B cell (primary cell): ENCODE measurements around the gene CNST. TPM values are rescaled to one million over a fixed set of nuclear protein-coding genes. Genes with fewer than 3 reads are reported as not detected.

ENCODE experiments used
- ATAC-seq: fragments of 200-7000 bp; cut with Tn5 transposase; one replicate; pipeline ENCODE4 v1.10.0; 2021; ENCODE audit warnings: low read depth, mild to moderate bottlenecking, moderate number of reproducible peaks, moderate library complexity
- CTCF ChIA-PET: fragments of 350-600 bp; sonication (Branson Sonifier 250); formaldehyde crosslinking; loops from one replicate; lab custom pipeline; 2021; ENCODE audit warnings: antibody characterized with exemption, inconsistent platforms; lab: Charles Lee
- POLR2A ChIA-PET: fragments of 350-600 bp; sonication (Branson Sonifier 250); formaldehyde crosslinking; loops from one replicate; lab custom pipeline; 2021; ENCODE audit warnings: antibody characterized with exemption; lab: Charles Lee
- DNase-seq: peaks from one replicate; pipeline ENCODE4 v3.0.0; 2013
- H2AFZ ChIP-seq: 2 replicates; pipeline ENCODE4 v1.6.1; 2012; ENCODE audit warnings: mild to moderate bottlenecking, low read depth, low read length; ENCODE audit not compliant: insufficient read depth, poor library complexity, severe bottlenecking
- H3K27ac ChIP-seq, 2 donors: 1 replicate in 1 of 2; 2 replicates in 1 of 2; pipeline ENCODE4 v1.5.1; 2012 to 2013; ENCODE audit warnings: low read length in 2 of 2, mild to moderate bottlenecking in 2 of 2, moderate library complexity in 1 of 2
- H3K27me3 ChIP-seq, 4 experiments: fragments of 200-600 bp in 1 of 4; sonication (generic) in 1 of 4; replicated peaks in 1 of 4; 1 replicate in 2 of 4; 2 replicates in 2 of 4; pipeline versions ENCODE4 v1.6.1 to v1.7.0; 2013 to 2016; ENCODE audit warnings: low read length in 3 of 4, mild to moderate bottlenecking in 2 of 4, mixed read lengths in 1 of 4, moderate library complexity in 1 of 4; ENCODE audit not compliant: insufficient read depth in 4 of 4, control insufficient read depth in 3 of 4; ENCODE audit errors: control extremely low read depth in 1 of 4
- H3K36me3 ChIP-seq, 2 experiments: replicated peaks in 1 of 2; 1 replicate in 1 of 2; 2 replicates in 1 of 2; pipeline versions ENCODE4 v1.6.1 to v1.7.1; 2013; ENCODE audit warnings: low read length in 1 of 2; ENCODE audit not compliant: insufficient read depth in 2 of 2, control insufficient read depth in 1 of 2; ENCODE audit errors: control extremely low read depth in 1 of 2, extremely low read depth in 1 of 2
- H3K4me1 ChIP-seq, 2 donors: fragments of 200-600 bp in 1 of 2; sonication (generic) in 1 of 2; 1 replicate in 1 of 2; 2 replicates in 1 of 2; pipeline versions ENCODE4 v1.5.1 to v1.6.1; 2013 to 2017; ENCODE audit warnings: low read length in 2 of 2; ENCODE audit not compliant: control insufficient read depth in 2 of 2, insufficient read depth in 2 of 2
- H3K4me2 ChIP-seq: replicated peaks from 2 replicates; pipeline ENCODE3; 2012; ENCODE audit warnings: mild to moderate bottlenecking, low read depth, low read length; ENCODE audit not compliant: poor library complexity, severe bottlenecking
- H3K4me3 ChIP-seq, 5 experiments: fragments of 200-600 bp in 1 of 5; sonication (generic) in 1 of 5; 1 replicate in 3 of 5; 2 replicates in 2 of 5; pipeline versions ENCODE4 v1.5.1 to v1.7.0; 2011 to 2016; ENCODE audit warnings: low read length in 4 of 5, mild to moderate bottlenecking in 4 of 5, low read depth in 2 of 5, control low read depth in 1 of 5, moderate library complexity in 1 of 5; ENCODE audit not compliant: insufficient read depth in 1 of 5; ENCODE audit errors: control extremely low read depth in 1 of 5, extremely low read depth in 1 of 5
- H3K79me2 ChIP-seq: fragments of 200-600 bp; sonication (generic); one replicate; pipeline ENCODE4 v1.6.0; 2016; ENCODE audit warnings: low read length; ENCODE audit not compliant: control insufficient read depth, insufficient read depth
- H3K9ac ChIP-seq: fragments of 200-600 bp; sonication (generic); 2 replicates; pipeline ENCODE4 v1.6.1; 2017; ENCODE audit warnings: mild to moderate bottlenecking, low read length, moderate library complexity
- H3K9me3 ChIP-seq, 3 donors: one replicate each; pipeline versions ENCODE4 v1.6.1 to v1.7.1; 2013; ENCODE audit warnings: low read length in 2 of 3; ENCODE audit not compliant: control insufficient read depth in 2 of 3, insufficient read depth in 1 of 3; ENCODE audit errors: control extremely low read depth in 1 of 3
- H4K20me1 ChIP-seq: 2 replicates; pipeline ENCODE4 v1.6.0; 2012; ENCODE audit warnings: mild to moderate bottlenecking, low read length; ENCODE audit not compliant: insufficient read depth, control insufficient read depth, poor library complexity, severe bottlenecking
- H3K27ac Mint-ChIP-seq: one replicate; pipeline ENCODE4 v1.8.0; 2021; ENCODE audit warnings: mixed read lengths
- H3K27me3 Mint-ChIP-seq: one replicate; pipeline ENCODE4 v1.8.0; 2021; ENCODE audit warnings: mixed read lengths
- H3K4me1 Mint-ChIP-seq: one replicate; pipeline ENCODE4 v1.8.0; 2021; ENCODE audit warnings: mixed read lengths
- H3K4me3 Mint-ChIP-seq: one replicate; pipeline ENCODE4 v1.8.0; 2021; ENCODE audit warnings: mixed read lengths
- H3K9me3 Mint-ChIP-seq: one replicate; pipeline ENCODE4 v1.8.0; 2022; ENCODE audit warnings: mixed read lengths; ENCODE audit not compliant: insufficient read depth
- CTCF ChIP-seq: fragments of 200-600 bp; IDR thresholded peaks from one replicate; pipeline ENCODE4 v1.8.0; 2022; ENCODE audit warnings: antibody characterized with exemption, mild to moderate bottlenecking
- EZH2 ChIP-seq: IDR thresholded peaks from 2 replicates; pipeline ENCODE4 v1.6.1; 2012; ENCODE audit warnings: borderline replicate concordance, low read depth, mild to moderate bottlenecking, moderate library complexity, low read length; ENCODE audit not compliant: insufficient read depth, poor library complexity, severe bottlenecking
- WGBS: methylation state at CpG from one replicate; pipeline ENCODE4 v1.1.5; 2013; ENCODE audit warnings: missing lambda C conversion rate; ENCODE audit not compliant: insufficient coverage; 5-methylcytosine and 5-hydroxymethylcytosine counted together
- intact Hi-C: fragments of 100-400 bp; cut with micrococcal nuclease; formaldehyde crosslinking; loops from one replicate; pipeline ENCODE4 v1.10.0; 2022
- polyA plus RNA-seq: library from polyadenylated mRNA; depleted of rRNA; stranded (reverse); fragments of >200 nt; gene quantifications from 2 replicates; pipeline ENCODE4 v1.2.3, GENCODE V29; 2012
- total RNA-seq, 2 donors: library from RNA; stranded (reverse); fragments of 120-200 nt in 1 of 2; gene quantifications; 1 replicate in 1 of 2; 2 replicates in 1 of 2; pipeline versions ENCODE4 v1.2.3 to v1.2.4, GENCODE V29; 2013 to 2022

The CNST gene
- total and polyA plus RNA-seq, 2 donors (not counting 1 experiment from before 2014, with no cell fraction given): 26.9 to 54.0 TPM

- peaks cover 12% of the 10 kb centered on the region for H3K4me1 Mint-ChIP-seq
- Histone ChIP-seq H3K4me3 (no peak overlapping the region), H3K9ac (no peak overlapping the region), H3K36me3 (no peaks in the 10 kb centered on the region), H4K20me1 (no peaks in the 10 kb centered on the region), H3K27me3 (no peaks in the 10 kb centered on the region), H3K9me3 (peaks cover 0 to 3% (median 0%) of the 10 kb centered on the region in 3 donors), H3K4me2 (no peak overlapping the region), H3K4me1 (peaks cover 0 to 8% of the 10 kb centered on the region in 2 donors), H2AFZ (no peak overlapping the region), H3K79me2 (no peaks in the 10 kb centered on the region), H3K27ac (no peak overlapping the region)
- TF ChIP-seq EZH2 (no peak), CTCF (no peak)
- CTCF ChIA-PET: interaction anchor here (1.0 kb wide), 1 partner anchor 24 kb away, joined by 3 read pairs; no protein-coding TSS in a partner anchor
- intact Hi-C loops: no loop called here
- POLR2A ChIA-PET: no interaction called here
- no peaks in the 10 kb centered on the region for H3K9me3 Mint-ChIP-seq
- DNase-seq (no peak), ATAC-seq (no peak)
- no peak overlapping the region for H3K4me3 Mint-ChIP-seq
- 82% methylated on average over 6 of the region's 8 CpGs for WGBS
- H3K27ac Mint-ChIP-seq: no peak overlapping the region
- H3K27me3 Mint-ChIP-seq: no peaks in the 10 kb centered on the region
These were observed 113.9 kb downstream of the CNST start for GRCh38 chr1:246680190-246680589.

GRCh38 chr1:246680696-246681130, 114.5 kb downstream of the CNST start:
- WGBS: 99% methylated on average over 5 of the region's 10 CpGs
- Histone ChIP-seq H3K36me3 (no peaks in the 10 kb centered on the region), H2AFZ (no peak overlapping the region), H3K9me3 (peaks cover 0 to 3% (median 0%) of the 10 kb centered on the region in 3 donors), H3K4me3 (no peak overlapping the region), H3K4me2 (no peak overlapping the region), H3K4me1 (peaks cover 0 to 8% of the 10 kb centered on the region in 2 donors), H3K9ac (no peak overlapping the region), H3K27ac (no peak overlapping the region), H3K27me3 (no peaks in the 10 kb centered on the region), H3K79me2 (no peaks in the 10 kb centered on the region), H4K20me1 (no peaks in the 10 kb centered on the region)
- no peak for DNase-seq
- Mint-ChIP-seq H3K27ac (no peak overlapping the region), H3K4me3 (no peak overlapping the region), H3K4me1 (peaks cover 12% of the 10 kb centered on the region), H3K9me3 (no peaks in the 10 kb centered on the region), H3K27me3 (no peaks in the 10 kb centered on the region)
- POLR2A ChIA-PET: no interaction called here
- no peak for ATAC-seq
- CTCF ChIA-PET: interaction anchor here (1.0 kb wide), 1 partner anchor 24 kb away, joined by 3 read pairs; no protein-coding TSS in a partner anchor
- intact Hi-C loops: no loop called here
- TF ChIP-seq EZH2 (no peak), CTCF (no peak)
